ENCODE data around the gene KRTAP3-1. TPM values are rescaled to one million over a fixed set of nuclear protein-coding genes. Genes with fewer than 3 reads are reported as not detected.

The KRTAP3-1 gene
- total and polyA plus RNA-seq, 9 of the 15 experiments (the other 6 are each of a cell fraction or from before 2014, with no cell fraction given) = not detected

GRCh38 chr17:41004397-41004796 is 4.5 kb downstream of the KRTAP3-1 start (continued):
- TF ChIP-seq GTF3C2 (IDR thresholded peaks at IDR 0.05; ENCODE audit: borderline replicate concordance, extremely low read depth, insufficient read length) = no peak
- no peak for TF ChIP-seq EZH2 (IDR thresholded peaks at IDR 0.05; ENCODE audit: borderline replicate concordance, low read depth, low read length)
- TF ChIP-seq POLR2G (IDR thresholded peaks at IDR 0.05; ENCODE audit: low read depth, low read length) = no peak
- no peak for TF ChIP-seq CAMTA2 (CRISPR knock-in tag; conservative IDR thresholded peaks at IDR 0.05)
- no peak for TF ChIP-seq STAT6 (CRISPR knock-in tag; IDR thresholded peaks at IDR 0.05)
- no peak for TF ChIP-seq KLF6 (CRISPR knock-in tag; IDR thresholded peaks at IDR 0.05; ENCODE audit: borderline replicate concordance)
- no peak for TF ChIP-seq ZNF239 (CRISPR knock-in tag; IDR thresholded peaks at IDR 0.05)
- no peak for TF ChIP-seq ZBTB11 (CRISPR knock-in tag; IDR thresholded peaks at IDR 0.05)
